Choroid plexus epithelial cell (primary cell): ENCODE measurements around the gene DYRK1A.

Experiments used
- DNase-seq: peaks from one replicate; pipeline ENCODE4 v3.0.0-alpha.2; 2010; ENCODE audit warnings: low read depth
- H3K4me3 ChIP-seq: 2 replicates; pipeline ENCODE4 v1.5.1; 2011; ENCODE audit warnings: low read depth, mild to moderate bottlenecking, control low read depth, low read length, moderate library complexity
- CTCF ChIP-seq: conservative IDR thresholded peaks from 2 replicates; pipeline ENCODE4 v1.5.1; 2011; ENCODE audit warnings: low read depth, mild to moderate bottlenecking, control low read depth, inconsistent platforms, low read length, moderate library complexity

Gene DYRK1A

GRCh38 chr21:37364722-37365121, 1.9 kb upstream of the DYRK1A start:
- DNase-seq: no peak
- no peak for TF ChIP-seq CTCF
- no peak overlapping the region for H3K4me3 ChIP-seq

- DNase-seq: peak; percentile 65
- H3K4me3 ChIP-seq: peak overlapping the region; percentile 93
- no peak for TF ChIP-seq CTCF
Measured at GRCh38 chr21:37365517-37366481, 774 bp upstream of the DYRK1A start.

GRCh38 chr21:37367336-37367702, 746 bp downstream of the DYRK1A start:
- peak overlapping the region; percentile 93 for H3K4me3 ChIP-seq
- no peak for DNase-seq
- TF ChIP-seq CTCF: no peak

- no peak for TF ChIP-seq CTCF
- peak; percentile 49 for DNase-seq
- H3K4me3 ChIP-seq: peak overlapping the region; percentile 93
Measured at GRCh38 chr21:37367703-37368540, 1.3 kb downstream of the DYRK1A start.

GRCh38 chr21:37368541-37369279, 2.1 kb downstream of the DYRK1A start:
- DNase-seq: peak; percentile 23
- peak overlapping the region; percentile 93 for H3K4me3 ChIP-seq
- no peak for TF ChIP-seq CTCF

GRCh38 chr21:37369307-37369854, 2.8 kb downstream of the DYRK1A start:
- H3K4me3 ChIP-seq: peak overlapping the region; percentile 93
- no peak for TF ChIP-seq CTCF
- no peak for DNase-seq
